Ishikawa (cell line): Measurements from ENCODE around the gene PSAP.

ENCODE experiments used
- CEBPB ChIP-seq: IDR thresholded peaks from 2 replicates; pipeline ENCODE4 v1.6.1; 2012
- CREB1 ChIP-seq: IDR thresholded peaks from 2 replicates; pipeline ENCODE4 v1.6.1; 2012; ENCODE audit warnings: low read depth
- EGR1 ChIP-seq: IDR thresholded peaks from 2 replicates; pipeline ENCODE4 v1.6.1; 2012
- EP300 ChIP-seq: IDR thresholded peaks from 2 replicates; pipeline ENCODE4 v1.6.1; 2012; ENCODE audit warnings: borderline replicate concordance
- FOXM1 ChIP-seq: IDR thresholded peaks from 2 replicates; pipeline ENCODE4 v1.6.1; 2012; ENCODE audit warnings: low read depth, borderline replicate concordance
- NFIC ChIP-seq: IDR thresholded peaks from 2 replicates; pipeline ENCODE4 v1.6.1; 2012
- RAD21 ChIP-seq: IDR thresholded peaks from 2 replicates; pipeline ENCODE4 v1.6.1; 2012; ENCODE audit warnings: low read depth
- TAF1 ChIP-seq: IDR thresholded peaks from 2 replicates; pipeline ENCODE4 v1.6.1; 2012; ENCODE audit warnings: low read depth, mild to moderate bottlenecking
- TCF12 ChIP-seq: IDR thresholded peaks from 2 replicates; pipeline ENCODE4 v1.6.1; 2012; ENCODE audit warnings: low read depth
- TEAD4 ChIP-seq: IDR thresholded peaks from 2 replicates; pipeline ENCODE4 v1.6.1; 2012
- YY1 ChIP-seq: IDR thresholded peaks from 2 replicates; pipeline ENCODE4 v1.6.1; 2012; ENCODE audit warnings: low read depth
- ZBTB7A ChIP-seq: IDR thresholded peaks from 2 replicates; pipeline ENCODE4 v1.6.1; 2012; ENCODE audit warnings: low read depth
- TF ChIP-seq, protein P1 (sequence below): IDR thresholded peaks from 2 replicates; pipeline ENCODE4 v1.6.1; 2012; ENCODE audit warnings: low read depth, mild to moderate bottlenecking
- TF ChIP-seq, protein P2 (sequence below): IDR thresholded peaks from 2 replicates; pipeline ENCODE4 v1.6.1; 2012
- TF ChIP-seq, protein P3 (sequence below): IDR thresholded peaks from 2 replicates; pipeline ENCODE4 v1.6.1; 2012

PSAP gene

DNA sequence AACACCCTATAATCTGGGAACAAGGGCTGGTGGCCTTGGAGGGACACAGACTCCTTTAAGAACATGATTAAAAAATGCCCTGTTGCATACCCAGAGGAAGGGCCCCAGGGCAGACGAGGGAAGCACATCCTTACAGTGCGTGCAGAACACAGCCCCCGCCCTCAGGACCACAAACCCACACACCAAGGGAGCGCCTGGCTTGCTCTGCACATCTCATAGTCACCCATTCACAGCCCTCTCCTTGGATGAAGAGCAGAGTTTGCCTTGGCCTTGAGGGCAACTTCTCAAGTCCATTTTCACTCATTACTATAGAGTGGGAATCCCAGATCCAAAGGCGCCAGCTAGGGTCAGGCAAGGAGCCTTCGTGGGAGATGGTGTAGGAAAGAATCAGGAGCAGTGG lies 71.4 kb downstream of the PSAP start:
- TF ChIP-seq TCF12 = no peak
- TF ChIP-seq CREB1 = no peak
- no peak for TF ChIP-seq YY1
- TF ChIP-seq ZBTB7A = no peak
- TF ChIP-seq, protein P1, sequence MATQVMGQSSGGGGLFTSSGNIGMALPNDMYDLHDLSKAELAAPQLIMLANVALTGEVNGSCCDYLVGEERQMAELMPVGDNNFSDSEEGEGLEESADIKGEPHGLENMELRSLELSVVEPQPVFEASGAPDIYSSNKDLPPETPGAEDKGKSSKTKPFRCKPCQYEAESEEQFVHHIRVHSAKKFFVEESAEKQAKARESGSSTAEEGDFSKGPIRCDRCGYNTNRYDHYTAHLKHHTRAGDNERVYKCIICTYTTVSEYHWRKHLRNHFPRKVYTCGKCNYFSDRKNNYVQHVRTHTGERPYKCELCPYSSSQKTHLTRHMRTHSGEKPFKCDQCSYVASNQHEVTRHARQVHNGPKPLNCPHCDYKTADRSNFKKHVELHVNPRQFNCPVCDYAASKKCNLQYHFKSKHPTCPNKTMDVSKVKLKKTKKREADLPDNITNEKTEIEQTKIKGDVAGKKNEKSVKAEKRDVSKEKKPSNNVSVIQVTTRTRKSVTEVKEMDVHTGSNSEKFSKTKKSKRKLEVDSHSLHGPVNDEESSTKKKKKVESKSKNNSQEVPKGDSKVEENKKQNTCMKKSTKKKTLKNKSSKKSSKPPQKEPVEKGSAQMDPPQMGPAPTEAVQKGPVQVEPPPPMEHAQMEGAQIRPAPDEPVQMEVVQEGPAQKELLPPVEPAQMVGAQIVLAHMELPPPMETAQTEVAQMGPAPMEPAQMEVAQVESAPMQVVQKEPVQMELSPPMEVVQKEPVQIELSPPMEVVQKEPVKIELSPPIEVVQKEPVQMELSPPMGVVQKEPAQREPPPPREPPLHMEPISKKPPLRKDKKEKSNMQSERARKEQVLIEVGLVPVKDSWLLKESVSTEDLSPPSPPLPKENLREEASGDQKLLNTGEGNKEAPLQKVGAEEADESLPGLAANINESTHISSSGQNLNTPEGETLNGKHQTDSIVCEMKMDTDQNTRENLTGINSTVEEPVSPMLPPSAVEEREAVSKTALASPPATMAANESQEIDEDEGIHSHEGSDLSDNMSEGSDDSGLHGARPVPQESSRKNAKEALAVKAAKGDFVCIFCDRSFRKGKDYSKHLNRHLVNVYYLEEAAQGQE = no peak
- no peak for TF ChIP-seq RAD21
- TF ChIP-seq EGR1 = no peak
- TF ChIP-seq, protein P2, sequence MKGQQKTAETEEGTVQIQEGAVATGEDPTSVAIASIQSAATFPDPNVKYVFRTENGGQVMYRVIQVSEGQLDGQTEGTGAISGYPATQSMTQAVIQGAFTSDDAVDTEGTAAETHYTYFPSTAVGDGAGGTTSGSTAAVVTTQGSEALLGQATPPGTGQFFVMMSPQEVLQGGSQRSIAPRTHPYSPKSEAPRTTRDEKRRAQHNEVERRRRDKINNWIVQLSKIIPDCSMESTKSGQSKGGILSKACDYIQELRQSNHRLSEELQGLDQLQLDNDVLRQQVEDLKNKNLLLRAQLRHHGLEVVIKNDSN = no peak
- TF ChIP-seq TEAD4 = no peak
- no peak for TF ChIP-seq EP300
- no peak for TF ChIP-seq TAF1
- no peak for TF ChIP-seq FOXM1

DNA sequence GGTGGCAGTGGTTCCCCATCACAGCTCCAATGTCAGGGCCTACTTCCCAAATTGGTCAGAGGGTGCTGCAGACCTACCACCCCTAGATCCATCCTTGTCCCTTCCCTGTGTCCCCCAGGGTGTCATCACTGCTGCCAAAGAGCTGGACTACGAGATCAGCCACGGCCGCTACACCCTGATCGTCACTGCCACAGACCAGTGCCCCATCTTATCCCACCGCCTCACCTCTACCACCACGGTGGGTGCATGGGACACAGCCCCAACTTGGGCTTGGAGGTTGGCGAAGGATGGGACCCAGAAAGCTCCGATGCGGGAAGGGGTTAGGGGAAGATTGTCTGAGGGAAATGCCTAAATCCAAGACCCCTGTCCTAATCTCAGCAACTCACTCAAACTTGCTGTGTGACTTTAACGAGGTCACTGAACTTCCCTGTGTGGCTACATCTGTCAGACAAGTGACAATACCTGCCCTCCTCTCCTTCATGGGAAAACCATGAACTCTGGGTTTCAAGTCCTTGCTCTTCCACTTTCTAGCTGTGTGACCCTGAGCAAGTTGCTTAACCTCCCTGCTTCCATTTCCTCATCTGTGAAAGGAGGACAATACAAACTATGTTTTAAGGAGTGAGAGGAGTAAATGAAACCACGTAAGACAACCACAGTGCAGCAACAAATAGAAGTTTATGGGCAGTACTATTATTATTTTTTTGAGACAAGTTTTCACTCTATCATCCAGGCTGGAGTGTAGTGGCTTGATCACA lies 72.8 kb downstream of the PSAP start:
- TF ChIP-seq RAD21 (no peak), TEAD4 (no peak), TCF12 (no peak), FOXM1 (no peak), EGR1 (no peak)
- TF ChIP-seq, protein P1 = no peak
- TF ChIP-seq, protein P3, sequence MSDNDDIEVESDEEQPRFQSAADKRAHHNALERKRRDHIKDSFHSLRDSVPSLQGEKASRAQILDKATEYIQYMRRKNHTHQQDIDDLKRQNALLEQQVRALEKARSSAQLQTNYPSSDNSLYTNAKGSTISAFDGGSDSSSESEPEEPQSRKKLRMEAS = no peak
- TF ChIP-seq, protein P2 = no peak

DNA sequence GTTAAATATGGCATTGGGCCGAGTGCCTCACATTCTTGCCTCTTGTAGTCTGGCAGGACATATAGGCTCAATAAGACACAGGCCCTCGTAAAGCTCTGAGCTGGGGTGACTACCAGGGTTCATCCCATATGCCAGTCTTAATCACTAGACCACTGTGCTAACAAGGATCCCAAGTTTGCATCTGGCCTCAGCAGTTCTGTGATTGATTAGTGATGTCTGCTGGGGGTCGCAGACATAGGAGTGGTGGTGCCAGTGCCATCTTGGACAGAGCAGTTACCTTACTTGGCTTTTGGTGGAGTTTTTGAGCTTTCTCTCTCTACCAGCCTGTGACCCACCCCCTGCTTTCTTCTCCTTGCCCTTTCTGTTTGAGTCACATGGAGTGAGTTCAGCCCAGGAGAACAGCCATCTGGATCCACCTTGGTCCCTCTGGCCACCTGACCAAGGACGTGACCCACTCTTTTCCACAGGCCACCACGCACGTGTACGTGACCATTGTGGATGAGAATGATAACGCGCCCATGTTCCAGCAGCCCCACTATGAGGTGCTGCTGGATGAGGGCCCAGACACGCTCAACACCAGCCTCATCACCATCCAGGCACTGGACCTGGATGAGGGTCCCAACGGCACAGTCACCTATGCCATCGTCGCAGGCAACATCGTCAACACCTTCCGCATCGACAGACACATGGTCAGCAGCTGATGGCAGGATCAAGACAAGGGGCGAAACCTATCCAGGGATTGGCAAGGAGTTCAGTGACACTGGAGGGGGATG lies 73.7 kb downstream of the PSAP start:
- TF ChIP-seq EGR1 = no peak
- TF ChIP-seq RAD21 = no peak
- TF ChIP-seq, protein P2 = no peak
- no peak for TF ChIP-seq TAF1
- TF ChIP-seq TEAD4 = no peak
- no peak for TF ChIP-seq YY1
- TF ChIP-seq, protein P1 = no peak
- TF ChIP-seq CEBPB = no peak
- TF ChIP-seq EP300 = no peak
- no peak for TF ChIP-seq NFIC
- TF ChIP-seq, protein P3 = no peak
- TF ChIP-seq ZBTB7A = no peak
- TF ChIP-seq TCF12 = no peak
- TF ChIP-seq FOXM1 = no peak
- TF ChIP-seq CREB1 = no peak

DNA sequence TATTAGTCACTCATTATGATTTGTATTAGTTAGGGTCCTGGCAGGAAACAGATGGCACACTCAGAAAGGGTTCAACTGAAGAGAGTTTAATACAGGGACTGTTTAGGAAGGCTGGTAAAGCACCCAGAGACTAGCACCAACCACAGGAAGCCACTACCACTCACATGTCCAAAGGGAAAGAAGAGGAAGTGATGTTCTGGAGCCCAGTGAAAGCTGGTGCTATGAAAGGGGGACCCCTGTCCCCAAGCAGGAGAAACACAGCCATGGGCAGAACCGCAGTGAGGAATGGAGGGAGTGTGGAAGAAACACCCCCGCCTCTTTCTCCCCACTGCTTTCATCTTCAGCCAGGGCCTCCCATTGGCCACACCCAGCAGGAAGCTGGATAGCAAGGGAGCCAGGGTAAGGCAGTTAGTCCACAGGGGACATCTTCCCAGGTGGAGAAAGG lies 74.5 kb downstream of the PSAP start:
- TF ChIP-seq FOXM1 = no peak
